ENCODE results near the gene MISP.
A peak's percentile ranks its signal among the peaks of the same experiment; 100 is the strongest.

Gene MISP

DNA sequence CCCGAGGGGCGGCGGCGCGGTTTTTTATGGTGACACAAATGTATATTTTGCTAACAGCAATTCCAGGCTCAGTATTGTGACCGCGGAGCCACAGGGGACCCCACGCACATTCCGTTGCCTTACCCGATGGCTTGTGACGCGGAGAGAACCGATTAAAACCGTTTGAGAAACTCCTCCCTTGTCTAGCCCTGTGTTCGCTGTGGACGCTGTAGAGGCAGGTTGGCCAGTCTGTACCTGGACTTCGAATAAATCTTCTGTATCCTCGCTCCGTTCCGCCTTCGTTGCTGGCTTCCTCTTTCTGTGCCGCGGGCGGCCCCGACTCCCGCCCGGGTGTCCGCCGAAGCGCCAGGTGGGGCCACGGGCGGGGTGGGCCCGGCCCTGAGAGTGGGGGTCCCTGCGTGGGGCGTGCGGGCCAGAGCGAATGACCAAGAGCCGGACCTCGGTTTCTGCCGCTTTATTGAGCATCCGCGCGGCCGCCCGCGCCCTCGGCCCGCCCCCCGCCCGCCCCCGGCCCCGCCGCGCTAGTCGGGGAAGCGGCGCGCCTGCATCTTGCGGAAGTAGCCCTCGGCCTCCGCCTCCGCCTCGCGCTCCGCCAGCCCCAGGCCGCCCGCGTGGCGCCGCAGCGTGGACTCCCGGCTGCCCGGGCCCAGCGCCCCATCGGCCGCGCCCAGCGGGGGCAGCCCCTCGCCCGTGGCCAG is 61.3 kb downstream of the MISP start:
- DNase-seq: peak; percentile 30

- DNase-seq: no peak
These were observed 61.9 kb downstream of the MISP start for GRCh38 chr19:812747-813218.

DNA sequence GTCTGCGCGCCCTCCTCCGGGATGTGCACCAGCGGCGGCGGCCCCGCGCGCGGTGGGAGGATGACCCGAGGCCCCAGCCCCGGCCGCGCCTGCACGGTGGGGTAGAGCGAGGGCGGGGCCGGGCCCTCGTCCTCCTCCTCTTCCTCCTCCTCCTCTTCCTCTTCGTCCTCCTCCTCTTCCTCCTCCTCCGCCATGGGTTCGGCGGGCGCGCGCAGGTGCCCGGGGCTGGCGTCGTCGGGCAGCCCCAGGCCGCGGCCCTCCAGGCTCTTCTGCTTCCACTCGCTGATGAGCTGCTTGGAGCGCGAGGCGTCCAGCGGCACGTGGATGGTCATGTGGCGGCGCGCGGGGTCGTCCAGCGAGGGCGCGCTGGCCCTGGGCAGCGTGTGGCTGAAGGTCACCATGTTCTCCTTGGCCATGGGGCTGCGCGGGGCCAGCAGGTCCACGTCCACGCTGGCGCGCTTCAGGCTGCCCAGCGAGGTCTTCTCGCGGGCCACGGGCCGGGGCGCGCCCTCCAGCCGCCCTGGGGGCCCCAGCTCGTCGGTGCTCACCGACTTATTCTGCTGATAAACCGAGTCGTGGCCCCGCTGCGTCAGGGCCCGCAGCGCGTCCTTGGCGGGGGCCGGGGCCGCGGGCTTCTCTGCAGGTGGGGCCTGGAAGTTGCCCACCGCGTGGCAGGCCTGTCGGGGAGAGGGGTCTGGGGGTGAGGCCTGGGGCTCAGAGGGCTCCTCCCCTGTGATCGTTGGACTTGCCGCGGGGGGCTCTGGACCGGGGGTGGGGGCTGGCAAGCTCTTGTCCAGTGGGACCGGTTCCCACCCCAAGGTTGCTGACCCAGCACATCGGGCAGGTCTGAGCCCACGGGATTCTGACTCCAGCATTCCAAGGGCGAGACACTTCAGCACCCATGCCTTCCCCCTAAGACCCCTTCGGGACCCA is 62.6 kb downstream of the MISP start:
- no peak for DNase-seq
